Upper lobe of right lung (tissue), 1 donor: Measurements from ENCODE around the gene UBE2E1. TPM values are rescaled to one million over a fixed set of nuclear protein-coding genes. Genes with fewer than 3 reads are reported as not detected.
"Not testable (repeated sequence)": the region's sequence is repeated elsewhere in the genome, so short reads cannot be mapped to it uniquely, and the experiment has no call there.

Source experiments
- ATAC-seq: fragments of 200-7000 bp; cut with Tn5 transposase; one replicate; pipeline ENCODE4 v1.9.1; 2020; ENCODE audit warnings: mild to moderate bottlenecking, moderate library complexity
- DNase-seq: peaks from one replicate; pipeline ENCODE4 v3.0.0-alpha.2; 2020
- H3K27ac ChIP-seq: fragments of 200-600 bp; one replicate; pipeline ENCODE4 v1.8.0; 2022
- H3K27me3 ChIP-seq: fragments of 200-600 bp; one replicate; pipeline ENCODE4 v1.8.0; 2022; ENCODE audit warnings: mild to moderate bottlenecking
- H3K36me3 ChIP-seq: fragments of 200-600 bp; one replicate; pipeline ENCODE4 v1.8.0; 2022
- H3K4me1 ChIP-seq: fragments of 200-600 bp; one replicate; pipeline ENCODE4 v1.8.0; 2022
- H3K4me3 ChIP-seq: fragments of 200-600 bp; one replicate; pipeline ENCODE4 v1.8.0; 2022; ENCODE audit warnings: mild to moderate bottlenecking
- H3K9me3 ChIP-seq: fragments of 200-600 bp; one replicate; pipeline ENCODE4 v1.8.0; 2022
- CTCF ChIP-seq: fragments of 200-600 bp; IDR thresholded peaks from one replicate; pipeline ENCODE4 v1.8.0; 2022; ENCODE audit warnings: antibody characterized with exemption
- intact Hi-C: fragments of 100-400 bp; cut with DNase I; formaldehyde crosslinking; loops from one replicate; pipeline ENCODE4 v1.11.0; 2022
- total RNA-seq: library from RNA; stranded (reverse); fragmentation: NEBNext Ultra II Directional; extraction: Animal tissue kit (Norgen Biotek cat#: 25700); gene quantifications from one replicate; pipeline ENCODE4 v1.2.1, GENCODE V29; 2021
- donor health status: DM: no; HTN: yes; CAD: no; lungs with severe emphysema.

The UBE2E1 gene
- total RNA-seq, 1 donor from 2014 or later, result 89.8 TPM

- TF ChIP-seq CTCF, result no peak
- Histone ChIP-seq H3K9me3 (no peaks in the 10 kb centered on the region), H3K36me3 (no peaks in the 10 kb centered on the region), H3K27ac (no peak overlapping the region), H3K4me3 (no peak overlapping the region), H3K4me1 (peaks cover 32% of the 10 kb centered on the region), H3K27me3 (no peaks in the 10 kb centered on the region)
- ATAC-seq (peak; percentile 87), DNase-seq (no peak)
- intact Hi-C loops, result no loop called here
Measured at GRCh38 chr3:23877329-23877980, 71.7 kb downstream of the UBE2E1 start.

- H3K27me3 ChIP-seq, result no peaks in the 10 kb centered on the region
- intact Hi-C loops, result no loop called here
- TF ChIP-seq CTCF, result no peak
- no peak overlapping the region for H3K27ac ChIP-seq
- no peaks in the 10 kb centered on the region for H3K36me3 ChIP-seq
- H3K4me1 ChIP-seq, result peaks cover 32% of the 10 kb centered on the region
- H3K4me3 ChIP-seq, result no peak overlapping the region
- no peaks in the 10 kb centered on the region for H3K9me3 ChIP-seq
- ATAC-seq (no peak), DNase-seq (no peak)
Measured at GRCh38 chr3:23879485-23879884, 73.7 kb downstream of the UBE2E1 start.

GRCh38 chr3:23880703-23881339 is 75.1 kb downstream of the UBE2E1 start:
- Histone ChIP-seq H3K4me1 (peaks cover 24% of the 10 kb centered on the region), H3K36me3 (no peaks in the 10 kb centered on the region), H3K9me3 (no peaks in the 10 kb centered on the region), H3K4me3 (no peak overlapping the region), H3K27ac (no peak overlapping the region), H3K27me3 (no peaks in the 10 kb centered on the region)
- DNase-seq (no peak), ATAC-seq (no peak)
- TF ChIP-seq CTCF, result no peak
- intact Hi-C loops, result no loop called here

- ATAC-seq, intact Hi-C loops: not testable (repeated sequence)
Measured at GRCh38 chr3:23881993-23882392, 76.2 kb downstream of the UBE2E1 start.

GRCh38 chr3:23882487-23882918 is 76.7 kb downstream of the UBE2E1 start:
- H3K27me3 ChIP-seq, result no peaks in the 10 kb centered on the region
- no peak overlapping the region for H3K27ac ChIP-seq
- no peaks in the 10 kb centered on the region for H3K9me3 ChIP-seq
- ATAC-seq (peak; percentile 23), DNase-seq (peak; percentile 62)
- TF ChIP-seq CTCF, result no peak
- intact Hi-C loops, result no loop called here
- peaks cover 14% of the 10 kb centered on the region for H3K4me1 ChIP-seq
- no peaks in the 10 kb centered on the region for H3K36me3 ChIP-seq
- H3K4me3 ChIP-seq, result no peak overlapping the region

More at GRCh38 chr3:23881993-23882392, 76.2 kb downstream of the UBE2E1 start:
- H3K4me3 ChIP-seq, H3K27ac ChIP-seq, H3K9me3 ChIP-seq, H3K27me3 ChIP-seq, DNase-seq, H3K36me3 ChIP-seq: not testable (repeated sequence)
- H3K4me1 ChIP-seq, result peaks cover 19% of the 10 kb centered on the region

GRCh38 chr3:23884481-23884880 is 78.7 kb downstream of the UBE2E1 start:
- Histone ChIP-seq H3K9me3 (no peaks in the 10 kb centered on the region), H3K27ac (no peak overlapping the region), H3K4me3 (no peak overlapping the region), H3K36me3 (peaks cover 2% of the 10 kb centered on the region), H3K4me1 (peaks cover 8% of the 10 kb centered on the region), H3K27me3 (no peaks in the 10 kb centered on the region)
- ATAC-seq (peak; percentile 12), DNase-seq (no peak)
- intact Hi-C loops, result no loop called here
- peak; percentile 15 for TF ChIP-seq CTCF
